ENCODE results near the gene TSPAN33. TPM values are rescaled to one million over a fixed set of nuclear protein-coding genes. Genes with fewer than 3 reads are reported as not detected.
A peak's percentile ranks its signal among the peaks of the same experiment; 100 is the strongest.

TSPAN33 gene
- total and polyA plus RNA-seq, 2 of the 13 experiments (the other 11 are each of a cell fraction or from before 2014, with no cell fraction given), result 15.3 to 16.5 TPM

DNA sequence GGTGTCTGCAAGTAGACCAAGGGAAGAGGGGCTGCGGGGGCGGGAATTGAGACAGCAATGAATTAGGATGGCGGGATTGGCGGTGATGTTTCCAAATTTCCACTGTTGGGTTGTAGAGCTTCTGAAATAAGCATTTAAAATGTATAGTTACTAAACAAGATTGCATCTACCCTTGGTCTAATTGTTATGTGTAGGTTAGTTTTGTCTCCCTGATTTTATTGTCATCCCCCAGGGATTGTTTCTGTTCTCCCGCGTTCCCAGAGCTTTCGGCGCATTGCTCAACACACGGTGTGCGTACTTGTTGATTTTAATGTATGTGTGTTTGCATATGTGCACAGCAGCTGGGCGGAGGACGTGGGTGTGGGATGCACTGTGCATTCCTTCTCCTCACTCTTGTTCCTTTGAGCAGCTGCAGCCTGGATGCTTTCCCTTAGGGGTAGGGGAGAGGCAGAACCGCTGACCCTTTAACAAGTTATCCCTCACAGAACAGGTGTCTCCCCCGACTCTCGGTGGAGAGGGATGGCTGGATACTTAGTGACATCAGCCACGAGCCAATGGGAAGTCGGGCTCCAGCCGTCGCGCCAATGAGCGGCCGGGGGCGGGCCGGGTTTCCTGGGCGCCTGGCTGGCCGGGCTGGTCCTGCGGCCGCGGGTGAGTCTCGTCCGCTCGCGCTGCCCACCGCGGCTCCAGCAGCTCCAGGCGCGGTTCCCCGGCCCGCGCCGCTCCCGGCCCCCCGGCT, at the start of gene TSPAN33 (continued):
- TF ChIP-seq ZC3H13 (CRISPR knock-in tag; IDR thresholded peaks at IDR 0.05), result no peak
- TF ChIP-seq RBFOX2 (IDR thresholded peaks at IDR 0.05; ENCODE audit: low read depth, low read length), result no peak
- TF ChIP-seq ZNF768 (CRISPR knock-in tag; IDR thresholded peaks at IDR 0.05), result no peak
- no peak for TF ChIP-seq ZXDC (CRISPR knock-in tag; IDR thresholded peaks at IDR 0.05)
- no peak for TF ChIP-seq KLF9 (CRISPR knock-in tag; IDR thresholded peaks at IDR 0.05; ENCODE audit: low read depth)
- no peak for TF ChIP-seq CREBL2 (CRISPR knock-in tag; IDR thresholded peaks at IDR 0.05; ENCODE audit: borderline replicate concordance)
- no peak for TF ChIP-seq ZNF335 (CRISPR knock-in tag; IDR thresholded peaks at IDR 0.05)
- no peak for TF ChIP-seq ZBTB43 (CRISPR knock-in tag; conservative IDR thresholded peaks at IDR 0.05)
- no peak for TF ChIP-seq SRY (CRISPR knock-in tag; IDR thresholded peaks at IDR 0.05)
- TF ChIP-seq ARID4A (CRISPR knock-in tag; IDR thresholded peaks at IDR 0.05; ENCODE audit: borderline replicate concordance), result peak; percentile 47; the same call in 1 of the 2 replicates
- TF ChIP-seq NONO (IDR thresholded peaks at IDR 0.05), result no peak
- TF ChIP-seq NONO (CRISPR knock-in tag; conservative IDR thresholded peaks at IDR 0.05), result no peak
- TF ChIP-seq ZNF260 (CRISPR knock-in tag; IDR thresholded peaks at IDR 0.05; ENCODE audit: borderline replicate concordance, low read depth), result no peak
- TF ChIP-seq ZSCAN21 (CRISPR knock-in tag; IDR thresholded peaks at IDR 0.05; ENCODE audit: borderline replicate concordance), result no peak
- no peak for TF ChIP-seq ZNF460 (CRISPR knock-in tag; IDR thresholded peaks at IDR 0.05; ENCODE audit: borderline replicate concordance)
- TF ChIP-seq MYC (CRISPR knock-in tag; IDR thresholded peaks at IDR 0.05; ENCODE audit: borderline replicate concordance), result no peak
- no peak for TF ChIP-seq GTF2F1 (IDR thresholded peaks at IDR 0.05; ENCODE audit: low read length)
- TF ChIP-seq ZNF572 (CRISPR knock-in tag; IDR thresholded peaks at IDR 0.05), result no peak
- no peak for TF ChIP-seq TRIM24 (CRISPR knock-in tag; IDR thresholded peaks at IDR 0.05)
- TF ChIP-seq ZNF10 (CRISPR knock-in tag; IDR thresholded peaks at IDR 0.05; ENCODE audit: borderline replicate concordance, low read depth), result no peak
- TF ChIP-seq, protein P1, sequence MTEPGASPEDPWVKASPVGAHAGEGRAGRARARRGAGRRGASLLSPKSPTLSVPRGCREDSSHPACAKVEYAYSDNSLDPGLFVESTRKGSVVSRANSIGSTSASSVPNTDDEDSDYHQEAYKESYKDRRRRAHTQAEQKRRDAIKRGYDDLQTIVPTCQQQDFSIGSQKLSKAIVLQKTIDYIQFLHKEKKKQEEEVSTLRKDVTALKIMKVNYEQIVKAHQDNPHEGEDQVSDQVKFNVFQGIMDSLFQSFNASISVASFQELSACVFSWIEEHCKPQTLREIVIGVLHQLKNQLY (CRISPR knock-in tag; IDR thresholded peaks at IDR 0.05), result no peak

Data from HepG2 (cell line).